ENCODE measurements around the gene RCVRN. TPM values are rescaled to one million over a fixed set of nuclear protein-coding genes. Genes with fewer than 3 reads are reported as not detected.

RCVRN gene
- total RNA-seq, 4 donors from 2014 or later, result 0.06 to 1.1 (median 0.24) TPM

DNA sequence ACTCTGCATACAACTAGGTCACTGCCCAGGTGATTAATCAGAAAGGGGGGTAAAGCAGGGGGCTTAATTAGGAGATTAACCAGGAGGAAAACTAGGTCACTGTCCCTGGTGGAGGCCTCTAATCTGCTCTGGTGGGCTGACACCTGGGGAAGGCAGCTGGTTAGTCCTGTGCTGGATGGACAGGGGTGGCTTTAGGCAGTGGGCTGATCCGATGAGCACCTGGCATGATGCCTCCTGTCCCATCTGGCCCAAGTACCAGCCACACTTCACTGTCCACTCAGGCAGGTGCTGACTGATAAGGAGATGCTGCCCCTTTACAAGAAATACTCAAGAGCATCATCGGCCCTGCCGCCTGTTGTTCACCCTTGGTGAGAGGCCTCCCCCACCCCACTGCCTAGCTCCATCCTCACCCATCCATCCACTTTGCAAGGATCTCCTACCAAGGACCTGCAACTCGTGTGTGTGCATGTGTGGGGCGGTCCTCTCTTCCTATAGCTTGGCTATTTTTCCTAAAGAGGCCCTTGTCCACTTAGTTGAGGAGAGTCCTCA is 13.8 kb upstream of the RCVRN start:
- TF ChIP-seq, protein P1, sequence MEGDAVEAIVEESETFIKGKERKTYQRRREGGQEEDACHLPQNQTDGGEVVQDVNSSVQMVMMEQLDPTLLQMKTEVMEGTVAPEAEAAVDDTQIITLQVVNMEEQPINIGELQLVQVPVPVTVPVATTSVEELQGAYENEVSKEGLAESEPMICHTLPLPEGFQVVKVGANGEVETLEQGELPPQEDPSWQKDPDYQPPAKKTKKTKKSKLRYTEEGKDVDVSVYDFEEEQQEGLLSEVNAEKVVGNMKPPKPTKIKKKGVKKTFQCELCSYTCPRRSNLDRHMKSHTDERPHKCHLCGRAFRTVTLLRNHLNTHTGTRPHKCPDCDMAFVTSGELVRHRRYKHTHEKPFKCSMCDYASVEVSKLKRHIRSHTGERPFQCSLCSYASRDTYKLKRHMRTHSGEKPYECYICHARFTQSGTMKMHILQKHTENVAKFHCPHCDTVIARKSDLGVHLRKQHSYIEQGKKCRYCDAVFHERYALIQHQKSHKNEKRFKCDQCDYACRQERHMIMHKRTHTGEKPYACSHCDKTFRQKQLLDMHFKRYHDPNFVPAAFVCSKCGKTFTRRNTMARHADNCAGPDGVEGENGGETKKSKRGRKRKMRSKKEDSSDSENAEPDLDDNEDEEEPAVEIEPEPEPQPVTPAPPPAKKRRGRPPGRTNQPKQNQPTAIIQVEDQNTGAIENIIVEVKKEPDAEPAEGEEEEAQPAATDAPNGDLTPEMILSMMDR (IDR thresholded peaks at IDR 0.05), result no peak
- no peak for TF ChIP-seq POLR2A (IDR thresholded peaks at IDR 0.05)
- no peak overlapping the region for H3K4me3 ChIP-seq (ENCODE audit: low read depth, poor library complexity, severe bottlenecking)
- intact Hi-C loops (cut with DNase I; ENCODE audit: low total_unique reads), result no loop called here
- no peak for DNase-seq (ENCODE audit: low spot score in 2 of 2)
- 81 to 97% methylated on average over 5 of the region's 5 CpGs for WGBS, 2 donors

DNA sequence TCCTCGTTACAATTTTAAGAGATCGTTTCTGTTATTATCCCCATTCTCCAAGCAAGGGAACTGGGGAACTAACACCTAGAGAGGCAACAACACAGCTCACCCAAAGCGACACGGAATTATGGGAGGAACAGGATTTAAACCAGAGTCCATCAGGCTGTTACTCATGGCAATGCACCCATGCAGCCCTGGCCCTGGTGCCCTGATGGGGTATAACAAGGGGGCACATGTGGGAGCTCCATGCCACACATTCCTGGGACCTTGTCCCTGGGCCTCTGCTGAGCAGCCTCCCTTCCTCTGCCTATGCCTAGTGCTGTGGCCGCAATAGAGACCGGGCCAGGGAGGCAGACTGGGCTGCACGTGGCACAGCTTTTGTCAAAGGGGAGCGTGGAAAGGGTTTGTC is 13.3 kb upstream of the RCVRN start:
- intact Hi-C loops (cut with DNase I; ENCODE audit: low total_unique reads), result no loop called here
- 87 to 93% methylated on average over 8 of the region's 8 CpGs for WGBS, 2 donors
- TF ChIP-seq POLR2A (IDR thresholded peaks at IDR 0.05), result no peak
- TF ChIP-seq, protein P1 (IDR thresholded peaks at IDR 0.05), result no peak

GRCh38 chr17:9917801-9918200 is 12.7 kb upstream of the RCVRN start:
- no peak overlapping the region for H3K4me3 ChIP-seq (ENCODE audit: low read depth, poor library complexity, severe bottlenecking)
- WGBS, 2 donors, result 88 to 96% methylated on average over 19 of the region's 19 CpGs
- intact Hi-C loops (cut with DNase I; ENCODE audit: low total_unique reads), result no loop called here
- TF ChIP-seq, protein P1 (IDR thresholded peaks at IDR 0.05), result no peak
- no peak for TF ChIP-seq POLR2A (IDR thresholded peaks at IDR 0.05)
- DNase-seq (ENCODE audit: low spot score in 2 of 2), result no peak

More for the DNA sequence above, 13.3 kb upstream of the RCVRN start:
- no peak overlapping the region for H3K4me3 ChIP-seq (ENCODE audit: low read depth, poor library complexity, severe bottlenecking)
- no peak for DNase-seq (ENCODE audit: low spot score in 2 of 2)

GRCh38 chr17:9917131-9917530 is 12.1 kb upstream of the RCVRN start:
- DNase-seq (ENCODE audit: low spot score in 2 of 2), result no peak
- TF ChIP-seq, protein P1 (IDR thresholded peaks at IDR 0.05), result no peak
- no peak for TF ChIP-seq POLR2A (IDR thresholded peaks at IDR 0.05)
- intact Hi-C loops (cut with DNase I; ENCODE audit: low total_unique reads), result no loop called here
- H3K4me3 ChIP-seq (ENCODE audit: low read depth, poor library complexity, severe bottlenecking), result no peak overlapping the region
- 86 to 98% methylated on average over 11 to 13 of the region's 13 CpGs for WGBS, 2 donors

- intact Hi-C loops (cut with DNase I; ENCODE audit: low total_unique reads), result no loop called here
- TF ChIP-seq, protein P1 (IDR thresholded peaks at IDR 0.05), result no peak
- TF ChIP-seq POLR2A (IDR thresholded peaks at IDR 0.05), result no peak
Observed at GRCh38 chr17:9916108-9916507, 11.0 kb upstream of the RCVRN start.

DNA sequence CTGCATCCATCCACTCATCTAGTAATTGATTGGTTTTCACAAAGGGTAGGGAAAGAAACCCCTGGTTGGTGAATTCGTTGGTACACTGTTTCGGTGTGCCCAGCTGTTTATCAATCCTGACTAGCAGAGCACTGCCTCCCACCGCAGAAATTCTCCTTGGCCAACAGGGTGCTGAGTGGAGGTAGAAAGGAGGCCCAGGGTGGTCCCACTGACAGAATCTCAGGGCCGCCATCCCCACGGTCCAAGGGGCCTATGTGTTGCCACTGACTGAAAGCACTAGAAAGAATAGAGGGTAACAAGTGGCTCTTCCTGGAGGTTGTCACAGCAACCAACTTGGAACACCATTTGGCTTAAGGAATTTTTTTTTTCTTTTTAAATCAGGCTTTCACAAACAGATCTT is 8.4 kb upstream of the RCVRN start:
- 83 to 93% methylated on average over 5 of the region's 5 CpGs for WGBS, 2 donors
- intact Hi-C loops (cut with DNase I; ENCODE audit: low total_unique reads), result no loop called here
- no peak overlapping the region for H3K4me3 ChIP-seq (ENCODE audit: low read depth, poor library complexity, severe bottlenecking)
- no peak for DNase-seq (ENCODE audit: low spot score in 2 of 2)
- TF ChIP-seq, protein P1 (IDR thresholded peaks at IDR 0.05), result no peak
- no peak for TF ChIP-seq POLR2A (IDR thresholded peaks at IDR 0.05)

More at GRCh38 chr17:9916108-9916507, 11.0 kb upstream of the RCVRN start:
- WGBS, 2 donors, result 72 to 73% methylated on average over 8 of the region's 8 CpGs
- H3K4me3 ChIP-seq (ENCODE audit: low read depth, poor library complexity, severe bottlenecking), result no peak overlapping the region
- no peak for DNase-seq (ENCODE audit: low spot score in 2 of 2)

Data from lower leg skin (tissue), 4 donors.